ENCODE results near the gene SAMM50. TPM values are rescaled to one million over a fixed set of nuclear protein-coding genes. Genes with fewer than 3 reads are reported as not detected.

Gene SAMM50
- total and polyA plus RNA-seq, 10 of the 15 experiments (the other 5 are each of a cell fraction or from before 2014, with no cell fraction given): 38.2 to 126 (median 62.4) TPM

DNA sequence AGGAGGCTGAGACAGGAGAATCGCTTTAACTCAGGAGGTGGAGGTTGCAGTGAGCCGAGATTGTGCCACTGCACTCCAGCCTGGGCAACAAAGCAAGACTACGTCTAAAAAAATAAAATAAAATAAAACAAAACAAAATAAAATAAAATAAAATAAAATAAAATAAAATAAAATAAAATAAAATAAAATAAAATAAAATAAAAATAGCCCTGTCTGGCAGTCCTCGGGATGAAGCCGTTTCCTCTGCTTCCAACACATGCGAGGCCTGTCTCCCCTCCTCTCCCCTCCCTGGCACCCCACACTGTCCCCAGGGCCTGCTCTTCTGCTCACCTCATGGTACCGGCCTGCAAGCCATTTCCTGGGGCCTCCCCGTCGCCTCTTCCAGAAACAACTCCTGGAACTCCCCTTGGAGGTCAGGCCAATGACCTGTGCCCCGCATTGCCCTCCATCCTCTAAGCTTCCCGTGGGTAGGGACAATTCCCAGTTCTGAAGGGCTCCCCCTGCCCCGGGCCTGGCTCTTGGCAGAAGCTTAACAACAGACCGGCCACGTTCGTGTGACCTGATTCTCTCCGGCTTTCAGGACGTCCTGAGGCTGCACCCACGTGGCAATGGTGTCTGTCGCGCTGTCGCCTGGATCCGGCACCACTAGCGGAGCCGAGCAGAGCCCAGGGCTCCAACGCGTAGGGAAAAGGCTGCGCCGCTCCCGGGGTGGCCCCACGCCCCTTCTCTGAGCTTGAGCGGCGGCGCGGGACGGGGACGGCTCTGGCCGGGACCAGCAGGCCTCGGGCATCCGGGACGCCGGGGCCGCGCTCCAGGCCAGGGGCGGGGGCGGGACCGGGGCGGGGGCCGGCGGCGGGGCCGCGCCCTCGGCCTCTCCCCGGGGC lies 68.4 kb downstream of the SAMM50 start (continued):
- TF ChIP-seq, protein P1, sequence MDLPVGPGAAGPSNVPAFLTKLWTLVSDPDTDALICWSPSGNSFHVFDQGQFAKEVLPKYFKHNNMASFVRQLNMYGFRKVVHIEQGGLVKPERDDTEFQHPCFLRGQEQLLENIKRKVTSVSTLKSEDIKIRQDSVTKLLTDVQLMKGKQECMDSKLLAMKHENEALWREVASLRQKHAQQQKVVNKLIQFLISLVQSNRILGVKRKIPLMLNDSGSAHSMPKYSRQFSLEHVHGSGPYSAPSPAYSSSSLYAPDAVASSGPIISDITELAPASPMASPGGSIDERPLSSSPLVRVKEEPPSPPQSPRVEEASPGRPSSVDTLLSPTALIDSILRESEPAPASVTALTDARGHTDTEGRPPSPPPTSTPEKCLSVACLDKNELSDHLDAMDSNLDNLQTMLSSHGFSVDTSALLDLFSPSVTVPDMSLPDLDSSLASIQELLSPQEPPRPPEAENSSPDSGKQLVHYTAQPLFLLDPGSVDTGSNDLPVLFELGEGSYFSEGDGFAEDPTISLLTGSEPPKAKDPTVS (IDR thresholded peaks at IDR 0.05; ENCODE audit: low read depth, low read length): peak; percentile 20; the same call in 1 of the 2 replicates
- TF ChIP-seq, protein P2, sequence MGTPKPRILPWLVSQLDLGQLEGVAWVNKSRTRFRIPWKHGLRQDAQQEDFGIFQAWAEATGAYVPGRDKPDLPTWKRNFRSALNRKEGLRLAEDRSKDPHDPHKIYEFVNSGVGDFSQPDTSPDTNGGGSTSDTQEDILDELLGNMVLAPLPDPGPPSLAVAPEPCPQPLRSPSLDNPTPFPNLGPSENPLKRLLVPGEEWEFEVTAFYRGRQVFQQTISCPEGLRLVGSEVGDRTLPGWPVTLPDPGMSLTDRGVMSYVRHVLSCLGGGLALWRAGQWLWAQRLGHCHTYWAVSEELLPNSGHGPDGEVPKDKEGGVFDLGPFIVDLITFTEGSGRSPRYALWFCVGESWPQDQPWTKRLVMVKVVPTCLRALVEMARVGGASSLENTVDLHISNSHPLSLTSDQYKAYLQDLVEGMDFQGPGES (IDR thresholded peaks at IDR 0.05): no peak
- TF ChIP-seq ZNF217 (IDR thresholded peaks at IDR 0.05) (no peak), CHD2 (IDR thresholded peaks at IDR 0.05; ENCODE audit: borderline replicate concordance, low read depth, low read length) (peak; percentile 24; the same call in 1 of the 2 replicates), RUNX3 (IDR thresholded peaks at IDR 0.05; ENCODE audit: low read length) (no peak), HDAC6 (IDR thresholded peaks at IDR 0.05; ENCODE audit: unreplicated experiment) (no peak), ETV6 (conservative IDR thresholded peaks at IDR 0.05 in 1 of 2, IDR thresholded peaks at IDR 0.05 in 1 of 2; ENCODE audit: borderline replicate concordance in 1 of 2, low read depth in 1 of 2) (peak in 1 of 2 experiments; percentile 48; a peak in 1 of 4 replicates), NFXL1 (IDR thresholded peaks at IDR 0.05; ENCODE audit: borderline replicate concordance) (no peak), PAX5 (IDR thresholded peaks at IDR 0.05; ENCODE audit: borderline replicate concordance, low read depth, low read length) (no peak), JUND (IDR thresholded peaks at IDR 0.05; ENCODE audit: low read depth, low read length) (no peak), RB1 (IDR thresholded peaks at IDR 0.05; ENCODE audit: borderline replicate concordance) (no peak), EZH2 (IDR thresholded peaks at IDR 0.05; ENCODE audit: borderline replicate concordance, control insufficient read depth, low read depth, low read length) (no peak), STAT1 (conservative IDR thresholded peaks at IDR 0.05) (no peak), STAT3 (IDR thresholded peaks at IDR 0.05; ENCODE audit: low read depth, low read length) (no peak)
- TF ChIP-seq, protein P3, sequence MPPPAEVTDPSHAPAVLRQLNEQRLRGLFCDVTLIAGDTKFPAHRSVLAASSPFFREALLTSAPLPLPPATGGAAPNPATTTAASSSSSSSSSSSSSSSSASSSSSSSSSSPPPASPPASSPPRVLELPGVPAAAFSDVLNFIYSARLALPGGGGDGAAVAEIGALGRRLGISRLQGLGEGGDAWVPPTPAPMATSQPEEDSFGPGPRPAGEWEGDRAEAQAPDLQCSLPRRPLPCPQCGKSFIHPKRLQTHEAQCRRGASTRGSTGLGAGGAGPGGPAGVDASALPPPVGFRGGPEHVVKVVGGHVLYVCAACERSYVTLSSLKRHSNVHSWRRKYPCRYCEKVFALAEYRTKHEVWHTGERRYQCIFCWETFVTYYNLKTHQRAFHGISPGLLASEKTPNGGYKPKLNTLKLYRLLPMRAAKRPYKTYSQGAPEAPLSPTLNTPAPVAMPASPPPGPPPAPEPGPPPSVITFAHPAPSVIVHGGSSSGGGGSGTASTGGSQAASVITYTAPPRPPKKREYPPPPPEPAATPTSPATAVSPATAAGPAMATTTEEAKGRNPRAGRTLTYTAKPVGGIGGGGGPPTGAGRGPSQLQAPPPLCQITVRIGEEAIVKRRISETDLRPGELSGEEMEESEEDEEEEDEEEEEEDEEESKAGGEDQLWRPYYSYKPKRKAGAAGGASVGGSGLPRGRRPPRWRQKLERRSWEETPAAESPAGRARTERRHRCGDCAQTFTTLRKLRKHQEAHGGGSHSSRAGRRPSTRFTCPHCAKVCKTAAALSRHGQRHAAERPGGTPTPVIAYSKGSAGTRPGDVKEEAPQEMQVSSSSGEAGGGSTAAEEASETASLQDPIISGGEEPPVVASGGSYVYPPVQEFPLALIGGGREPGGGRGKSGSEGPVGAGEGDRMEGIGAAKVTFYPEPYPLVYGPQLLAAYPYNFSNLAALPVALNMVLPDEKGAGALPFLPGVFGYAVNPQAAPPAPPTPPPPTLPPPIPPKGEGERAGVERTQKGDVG (CRISPR knock-in tag; IDR thresholded peaks at IDR 0.05): no peak
- TF ChIP-seq, protein P4, sequence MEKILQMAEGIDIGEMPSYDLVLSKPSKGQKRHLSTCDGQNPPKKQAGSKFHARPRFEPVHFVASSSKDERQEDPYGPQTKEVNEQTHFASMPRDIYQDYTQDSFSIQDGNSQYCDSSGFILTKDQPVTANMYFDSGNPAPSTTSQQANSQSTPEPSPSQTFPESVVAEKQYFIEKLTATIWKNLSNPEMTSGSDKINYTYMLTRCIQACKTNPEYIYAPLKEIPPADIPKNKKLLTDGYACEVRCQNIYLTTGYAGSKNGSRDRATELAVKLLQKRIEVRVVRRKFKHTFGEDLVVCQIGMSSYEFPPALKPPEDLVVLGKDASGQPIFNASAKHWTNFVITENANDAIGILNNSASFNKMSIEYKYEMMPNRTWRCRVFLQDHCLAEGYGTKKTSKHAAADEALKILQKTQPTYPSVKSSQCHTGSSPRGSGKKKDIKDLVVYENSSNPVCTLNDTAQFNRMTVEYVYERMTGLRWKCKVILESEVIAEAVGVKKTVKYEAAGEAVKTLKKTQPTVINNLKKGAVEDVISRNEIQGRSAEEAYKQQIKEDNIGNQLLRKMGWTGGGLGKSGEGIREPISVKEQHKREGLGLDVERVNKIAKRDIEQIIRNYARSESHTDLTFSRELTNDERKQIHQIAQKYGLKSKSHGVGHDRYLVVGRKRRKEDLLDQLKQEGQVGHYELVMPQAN (conservative IDR thresholded peaks at IDR 0.05): peak; percentile 91
- TF ChIP-seq, protein P5, sequence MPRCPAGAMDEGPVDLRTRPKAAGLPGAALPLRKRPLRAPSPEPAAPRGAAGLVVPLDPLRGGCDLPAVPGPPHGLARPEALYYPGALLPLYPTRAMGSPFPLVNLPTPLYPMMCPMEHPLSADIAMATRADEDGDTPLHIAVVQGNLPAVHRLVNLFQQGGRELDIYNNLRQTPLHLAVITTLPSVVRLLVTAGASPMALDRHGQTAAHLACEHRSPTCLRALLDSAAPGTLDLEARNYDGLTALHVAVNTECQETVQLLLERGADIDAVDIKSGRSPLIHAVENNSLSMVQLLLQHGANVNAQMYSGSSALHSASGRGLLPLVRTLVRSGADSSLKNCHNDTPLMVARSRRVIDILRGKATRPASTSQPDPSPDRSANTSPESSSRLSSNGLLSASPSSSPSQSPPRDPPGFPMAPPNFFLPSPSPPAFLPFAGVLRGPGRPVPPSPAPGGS (IDR thresholded peaks at IDR 0.05; ENCODE audit: borderline replicate concordance, insufficient read depth, low read depth, low read length, poor library complexity, severe bottlenecking): no peak

All from GM12878 (cell line).